HG03135 (cell line): Measurements from ENCODE around the gene CD86.
"Not testable (repeated sequence)": the region's sequence is repeated elsewhere in the genome, so short reads cannot be mapped to it uniquely, and the experiment has no call there.

Source experiments
- ATAC-seq: cut with Tn5 transposase; IDR thresholded peaks from one replicate; pipeline ENCODE4 v1.9.1; 2021; ENCODE audit warnings: mild to moderate bottlenecking, moderate library complexity; ENCODE audit not compliant: unreplicated experiment

Gene CD86

DNA sequence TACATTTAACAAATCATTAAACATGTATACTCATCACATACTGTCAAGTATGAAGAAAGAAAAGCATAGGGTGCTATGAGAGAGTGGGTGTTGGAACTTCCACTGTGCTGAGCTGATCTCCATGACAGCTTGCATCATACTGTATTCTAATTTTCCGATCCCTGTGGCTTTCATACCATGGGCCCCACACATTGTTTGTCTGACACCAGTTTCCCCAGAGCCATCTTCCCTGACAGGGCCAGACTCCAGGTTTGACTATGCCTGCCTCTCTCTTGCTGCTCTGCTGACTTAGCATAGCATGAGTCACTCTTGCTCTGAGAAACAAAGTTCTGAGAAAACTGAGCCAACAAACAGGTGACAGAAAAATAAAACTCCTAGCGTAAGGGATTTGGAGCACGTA, 91.3 kb downstream of the CD86 start:
- no peak for ATAC-seq

DNA sequence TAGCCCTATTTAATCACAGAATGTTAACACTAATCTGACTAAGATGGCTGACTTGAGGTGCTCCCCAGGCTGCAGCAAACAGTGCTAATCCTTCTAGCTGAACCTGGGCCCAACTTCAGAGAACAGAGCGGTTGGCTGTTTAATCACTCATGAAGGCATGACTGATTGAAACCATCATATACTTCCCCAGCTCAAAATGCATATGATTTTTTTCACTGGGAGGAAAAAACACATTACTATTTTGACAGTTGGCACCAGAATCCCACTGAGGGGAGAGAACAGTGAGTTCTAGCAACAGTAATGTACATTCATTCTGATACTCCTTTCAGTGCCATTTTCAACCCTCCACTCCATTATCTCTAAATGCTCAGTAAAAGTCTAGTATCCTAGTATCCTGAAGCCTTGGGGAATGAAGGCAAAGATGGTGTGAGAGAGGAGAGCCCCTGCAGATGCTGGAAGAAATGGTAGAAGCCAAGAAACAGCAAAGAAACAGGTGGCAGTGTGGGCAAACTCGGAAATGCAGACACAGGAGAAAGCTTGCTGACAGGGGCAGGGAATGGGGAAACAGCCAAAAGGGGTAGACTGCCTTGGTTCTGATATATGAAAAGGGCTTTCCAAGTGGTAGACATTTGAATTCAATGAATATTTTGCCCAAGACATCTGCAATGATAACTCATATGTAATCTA, 93.9 kb downstream of the CD86 start:
- no peak for ATAC-seq

DNA sequence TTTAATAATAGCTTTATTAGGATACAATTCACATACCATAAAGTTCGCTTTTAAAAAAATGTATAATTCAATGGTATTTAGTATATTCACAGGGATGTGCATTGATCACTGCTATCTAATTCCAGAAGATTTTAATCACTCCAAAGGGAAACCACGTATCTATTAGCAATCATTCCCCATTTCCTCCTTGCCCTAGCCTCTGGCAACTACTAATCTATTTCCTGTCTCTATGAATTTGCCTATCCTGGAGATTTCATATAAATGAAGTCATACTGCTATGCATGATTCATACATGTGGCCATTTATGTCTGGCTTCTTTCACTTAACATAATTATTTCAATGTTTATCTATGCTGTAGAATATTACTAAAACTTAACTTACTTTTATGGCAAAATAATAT, 96.3 kb downstream of the CD86 start:
- no peak for ATAC-seq

DNA sequence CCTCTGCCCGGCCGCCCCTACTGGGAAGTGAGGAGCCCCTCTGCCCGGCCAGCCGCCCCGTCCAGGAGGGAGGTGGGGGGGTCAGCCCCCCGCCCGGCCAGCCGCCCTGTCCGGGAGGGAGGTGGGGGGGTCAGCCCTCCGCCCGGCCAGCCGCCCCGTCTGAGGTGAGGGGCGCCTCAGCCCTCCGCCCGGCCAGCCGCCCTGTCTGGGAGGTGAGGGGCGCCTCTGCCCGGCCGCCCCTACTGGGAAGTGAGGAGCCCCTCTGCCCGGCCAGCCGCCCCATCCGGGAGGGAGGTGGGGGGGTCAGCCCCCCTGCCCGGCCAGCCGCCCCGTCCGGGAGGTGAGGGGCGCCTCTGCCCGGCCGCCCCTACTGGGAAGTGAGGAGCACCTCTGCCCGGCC, 109.8 kb downstream of the CD86 start:
- ATAC-seq, result not testable (repeated sequence)

DNA sequence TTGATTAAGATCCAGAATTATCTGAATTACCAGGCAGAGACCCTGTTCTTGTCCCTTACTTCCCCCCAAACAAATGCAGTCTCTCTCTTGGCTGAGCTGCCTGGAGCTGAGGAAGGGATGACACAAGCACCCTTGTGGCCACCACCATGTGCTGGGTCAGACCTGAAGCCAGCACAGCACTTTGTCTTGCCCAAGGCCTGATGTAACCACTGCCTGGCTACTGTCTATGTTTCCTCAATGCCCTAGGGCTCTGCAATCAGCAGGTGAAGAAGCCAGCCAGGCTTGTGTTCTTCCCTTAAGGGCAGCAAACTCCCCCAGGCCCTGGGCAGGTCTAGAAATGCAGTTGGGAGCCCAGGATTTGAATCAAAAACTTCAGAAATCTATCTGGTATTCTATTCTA, 112.5 kb downstream of the CD86 start:
- no peak for ATAC-seq

DNA sequence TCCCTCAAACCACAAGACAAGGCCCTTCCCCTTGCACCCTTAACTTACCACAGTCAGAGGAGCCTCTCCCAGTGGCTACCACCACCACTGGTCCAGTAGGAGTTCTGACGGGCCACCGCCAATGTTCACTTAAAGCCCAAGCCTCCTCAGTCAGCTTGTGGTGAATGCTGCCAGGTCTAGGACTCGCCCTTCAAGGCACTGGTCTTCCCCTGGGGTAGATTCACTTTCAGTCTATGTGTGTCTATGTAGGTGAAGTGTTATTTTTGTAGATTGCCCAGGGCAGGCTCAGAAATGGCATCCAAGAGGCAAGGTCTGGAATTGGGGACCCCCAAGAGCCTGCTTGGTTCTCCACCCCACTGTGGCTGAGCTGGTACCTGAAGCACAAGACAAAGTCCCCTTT, 112.9 kb downstream of the CD86 start:
- ATAC-seq, result no peak

DNA sequence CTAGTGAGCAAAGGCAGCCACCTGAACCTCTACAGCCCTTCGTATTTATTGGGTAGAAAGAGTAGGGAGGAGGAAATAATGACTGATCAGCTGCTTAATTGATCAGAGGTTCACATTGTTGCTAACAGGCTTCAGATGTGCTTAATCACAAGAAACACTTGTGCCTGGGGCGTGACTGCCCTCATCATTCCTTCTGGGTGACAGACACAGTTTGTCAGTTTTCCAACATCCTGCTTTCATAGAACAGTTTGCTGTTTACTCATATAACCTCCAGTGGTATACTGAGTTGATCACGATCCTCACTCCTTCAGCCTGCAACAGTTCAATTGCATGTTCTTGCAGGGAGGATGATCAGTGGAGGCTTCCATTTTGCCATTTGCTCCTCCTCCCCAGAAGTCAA, 114.7 kb downstream of the CD86 start:
- no peak for ATAC-seq
